ENCODE results near the gene UACA.

DNA sequence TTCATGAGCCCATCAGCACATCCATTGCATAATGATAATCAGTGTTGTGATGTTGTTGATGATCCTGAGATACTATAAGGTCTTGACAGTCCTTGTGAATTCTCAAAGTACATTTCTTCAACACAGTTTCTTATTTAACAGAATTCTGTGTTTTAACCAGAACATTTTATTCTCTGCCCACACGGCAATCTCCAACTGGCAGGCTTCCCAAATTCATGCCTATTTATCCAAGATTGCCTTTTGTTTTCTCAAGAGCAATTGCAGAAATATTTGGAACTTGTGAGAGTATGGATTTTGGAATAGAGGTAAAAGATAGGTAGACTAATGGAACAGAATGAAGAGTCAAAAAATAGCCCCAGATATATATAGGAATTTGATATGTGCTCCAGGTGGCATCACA, 116.0 kb downstream of the UACA start:
- TF ChIP-seq POLR2A (IDR thresholded peaks at IDR 0.05): no peak
- TF ChIP-seq, protein P1, sequence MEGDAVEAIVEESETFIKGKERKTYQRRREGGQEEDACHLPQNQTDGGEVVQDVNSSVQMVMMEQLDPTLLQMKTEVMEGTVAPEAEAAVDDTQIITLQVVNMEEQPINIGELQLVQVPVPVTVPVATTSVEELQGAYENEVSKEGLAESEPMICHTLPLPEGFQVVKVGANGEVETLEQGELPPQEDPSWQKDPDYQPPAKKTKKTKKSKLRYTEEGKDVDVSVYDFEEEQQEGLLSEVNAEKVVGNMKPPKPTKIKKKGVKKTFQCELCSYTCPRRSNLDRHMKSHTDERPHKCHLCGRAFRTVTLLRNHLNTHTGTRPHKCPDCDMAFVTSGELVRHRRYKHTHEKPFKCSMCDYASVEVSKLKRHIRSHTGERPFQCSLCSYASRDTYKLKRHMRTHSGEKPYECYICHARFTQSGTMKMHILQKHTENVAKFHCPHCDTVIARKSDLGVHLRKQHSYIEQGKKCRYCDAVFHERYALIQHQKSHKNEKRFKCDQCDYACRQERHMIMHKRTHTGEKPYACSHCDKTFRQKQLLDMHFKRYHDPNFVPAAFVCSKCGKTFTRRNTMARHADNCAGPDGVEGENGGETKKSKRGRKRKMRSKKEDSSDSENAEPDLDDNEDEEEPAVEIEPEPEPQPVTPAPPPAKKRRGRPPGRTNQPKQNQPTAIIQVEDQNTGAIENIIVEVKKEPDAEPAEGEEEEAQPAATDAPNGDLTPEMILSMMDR (IDR thresholded peaks at IDR 0.05 in 4 of 5, conservative IDR thresholded peaks at IDR 0.05 in 1 of 5): no peak
